ACC112 (cell line): Measurements from ENCODE around the gene AOAH.

Experiments used
- H2AFZ ChIP-seq: fragments of 200-600 bp; sonication (generic); one replicate; pipeline ENCODE4 v1.6.0; 2017; ENCODE audit warnings: antibody characterized with exemption, low read length; ENCODE audit not compliant: unreplicated experiment
- H3K27ac ChIP-seq: fragments of 200-600 bp; sonication (generic); 2 replicates; pipeline ENCODE4 v1.5.1; 2014; ENCODE audit warnings: low read depth, mild to moderate bottlenecking, antibody characterized with exemption, low read length, moderate library complexity
- H3K27me3 ChIP-seq: fragments of 200-600 bp; sonication (generic); 2 replicates; pipeline ENCODE4 v1.6.1; 2014; ENCODE audit warnings: mild to moderate bottlenecking, antibody characterized with exemption, low read length, moderate library complexity, mixed read lengths; ENCODE audit not compliant: insufficient read depth
- H3K36me3 ChIP-seq: fragments of 200-600 bp; sonication (generic); 2 replicates; pipeline ENCODE4 v1.6.1; 2016; ENCODE audit warnings: mild to moderate bottlenecking, antibody characterized with exemption, low read length, moderate library complexity, mixed read lengths; ENCODE audit not compliant: insufficient read depth
- H3K4me1 ChIP-seq: fragments of 200-600 bp; sonication (generic); one replicate; pipeline ENCODE4 v1.6.1; 2016; ENCODE audit warnings: low read length, mixed read lengths; ENCODE audit not compliant: insufficient read depth, unreplicated experiment, control insufficient read depth
- H3K4me3 ChIP-seq: fragments of 200-600 bp; sonication (generic); 2 replicates; pipeline ENCODE4 v1.5.1; 2014; ENCODE audit warnings: mild to moderate bottlenecking, low read depth, low read length
- H3K79me2 ChIP-seq: fragments of 200-600 bp; sonication (generic); one replicate; pipeline ENCODE4 v1.6.0; 2016; ENCODE audit warnings: low read length; ENCODE audit not compliant: control insufficient read depth, unreplicated experiment, insufficient read depth

The AOAH gene

GRCh38 chr7:36613031-36613614 is 111.2 kb downstream of the AOAH start:
- H3K27me3 ChIP-seq: peaks cover 88% of the 10 kb centered on the region
- no peaks in the 10 kb centered on the region for H3K79me2 ChIP-seq
- H3K27ac ChIP-seq: no peak overlapping the region
- H3K36me3 ChIP-seq: no peaks in the 10 kb centered on the region
- H2AFZ ChIP-seq: no peak overlapping the region
- no peak overlapping the region for H3K4me3 ChIP-seq
- H3K4me1 ChIP-seq: no peaks in the 10 kb centered on the region

DNA sequence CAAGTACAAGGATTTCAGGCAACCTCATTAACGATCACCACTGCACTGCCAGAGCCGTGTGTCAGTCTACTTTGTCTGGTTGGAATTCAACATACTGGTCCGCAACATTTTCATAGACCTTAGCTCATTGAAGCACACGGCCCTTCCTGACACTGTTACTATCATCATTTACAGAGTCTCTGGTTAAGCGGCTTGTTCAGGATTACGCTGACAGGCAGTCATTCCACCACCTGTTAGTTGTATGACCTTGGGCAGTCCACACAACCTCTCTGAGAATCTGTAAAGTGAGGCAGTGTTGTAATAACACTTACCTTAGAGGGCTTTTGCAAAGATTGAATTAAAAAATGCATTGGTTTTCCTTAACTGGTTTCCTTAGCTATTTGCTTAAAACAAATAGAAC is 112.6 kb downstream of the AOAH start:
- no peak overlapping the region for H2AFZ ChIP-seq

GRCh38 chr7:36607721-36608095 is 116.6 kb downstream of the AOAH start:
- Histone ChIP-seq H3K36me3 (no peaks in the 10 kb centered on the region), H3K79me2 (no peaks in the 10 kb centered on the region), H2AFZ (no peak overlapping the region), H3K27ac (no peak overlapping the region), H3K4me1 (peaks cover 5% of the 10 kb centered on the region), H3K27me3 (peaks cover 63% of the 10 kb centered on the region), H3K4me3 (no peak overlapping the region)

More for the DNA sequence above, 112.6 kb downstream of the AOAH start:
- Histone ChIP-seq H3K4me1 (no peaks in the 10 kb centered on the region), H3K36me3 (no peaks in the 10 kb centered on the region), H3K27ac (no peak overlapping the region), H3K4me3 (no peak overlapping the region), H3K79me2 (no peaks in the 10 kb centered on the region), H3K27me3 (peaks cover 89% of the 10 kb centered on the region)

DNA sequence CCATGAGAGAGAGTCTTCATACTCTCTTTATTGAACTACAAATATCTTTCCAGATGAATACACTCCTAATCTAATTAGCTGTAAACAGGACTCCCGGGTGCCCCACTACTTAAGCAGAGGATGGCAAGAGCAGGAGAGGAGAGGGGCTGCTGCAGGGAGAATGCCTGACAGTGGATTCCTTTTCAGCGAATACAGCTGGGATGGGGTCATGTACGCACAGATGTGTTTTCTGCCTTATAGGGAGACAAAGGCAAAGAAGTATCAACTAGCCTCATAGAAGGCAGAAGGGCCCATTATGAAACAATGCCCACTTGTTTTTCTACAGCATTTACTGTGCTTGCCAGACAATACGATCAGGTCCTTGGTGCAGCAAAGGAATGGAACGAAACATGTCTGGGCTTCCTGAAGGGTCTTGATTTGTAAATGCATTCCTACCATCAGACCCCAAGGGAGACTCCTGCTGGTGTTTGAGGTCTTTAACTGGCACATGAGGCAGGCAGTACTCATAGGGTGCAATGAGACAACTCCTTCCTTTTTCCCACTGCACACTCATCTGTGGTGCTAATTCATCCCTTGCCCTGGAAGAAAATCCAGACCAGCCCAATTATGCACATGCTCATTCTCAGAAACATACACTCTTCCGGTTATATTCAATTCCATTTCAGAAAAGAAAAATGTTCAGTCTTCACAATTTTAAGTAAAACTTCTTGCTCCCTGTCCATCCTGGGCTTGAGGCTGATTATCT is 117.1 kb downstream of the AOAH start:
- Histone ChIP-seq H3K79me2 (no peaks in the 10 kb centered on the region), H3K27me3 (peaks cover 58% of the 10 kb centered on the region), H3K27ac (no peak overlapping the region), H2AFZ (no peak overlapping the region), H3K4me3 (no peak overlapping the region), H3K4me1 (peaks cover 5% of the 10 kb centered on the region), H3K36me3 (no peaks in the 10 kb centered on the region)

- Histone ChIP-seq H3K4me3 (no peak overlapping the region), H2AFZ (no peak overlapping the region), H3K4me1 (peaks cover 10% of the 10 kb centered on the region), H3K27me3 (peaks cover 51% of the 10 kb centered on the region), H3K27ac (no peak overlapping the region), H3K36me3 (no peaks in the 10 kb centered on the region), H3K79me2 (no peaks in the 10 kb centered on the region)
These were observed 117.9 kb downstream of the AOAH start for GRCh38 chr7:36606153-36606975.

DNA sequence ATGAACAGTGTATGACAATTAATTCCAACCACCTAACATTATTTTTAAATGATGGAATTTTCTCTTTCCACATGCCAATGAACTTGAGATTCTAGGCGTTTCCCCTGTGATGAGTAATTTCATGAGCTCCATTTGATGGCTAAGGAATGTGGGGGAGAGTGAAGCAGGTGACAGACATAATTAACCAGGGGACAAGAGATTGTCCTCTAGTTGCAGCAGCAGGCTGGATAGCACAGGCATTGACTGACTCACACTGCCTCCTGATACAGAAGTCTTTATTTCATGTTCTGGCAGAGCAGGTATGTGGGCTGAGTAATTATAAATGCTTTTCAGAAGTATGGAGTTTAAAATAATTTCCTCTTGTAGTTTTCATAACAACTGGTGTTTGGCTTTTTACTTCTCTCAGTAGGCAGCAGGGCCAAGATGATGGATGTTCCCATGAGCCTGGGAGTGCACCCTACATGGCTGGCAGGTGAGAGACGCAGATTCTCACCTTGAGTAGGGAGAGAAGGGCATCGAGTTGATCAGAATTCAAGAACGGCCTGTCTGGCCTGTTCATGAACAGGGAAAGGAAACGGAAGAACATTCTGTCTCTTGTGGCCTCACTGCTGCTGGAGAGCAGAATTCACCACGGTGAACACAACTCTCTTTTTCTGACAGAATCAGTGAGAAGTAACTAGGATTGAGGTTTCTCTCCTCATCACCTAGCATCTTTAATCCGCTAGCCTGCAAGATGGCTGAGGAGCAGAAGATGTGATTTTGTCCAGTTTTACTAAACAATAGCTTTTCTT is 118.8 kb downstream of the AOAH start:
- Histone ChIP-seq H3K27ac (no peak overlapping the region), H3K79me2 (no peaks in the 10 kb centered on the region), H3K4me1 (peaks cover 17% of the 10 kb centered on the region), H3K27me3 (peaks cover 42% of the 10 kb centered on the region), H3K36me3 (no peaks in the 10 kb centered on the region), H3K4me3 (no peak overlapping the region), H2AFZ (no peak overlapping the region)

- Histone ChIP-seq H3K4me1 (peaks cover 22% of the 10 kb centered on the region), H3K36me3 (no peaks in the 10 kb centered on the region), H3K27ac (no peak overlapping the region), H3K27me3 (peaks cover 42% of the 10 kb centered on the region), H2AFZ (no peak overlapping the region), H3K4me3 (no peak overlapping the region), H3K79me2 (no peaks in the 10 kb centered on the region)
These were observed 119.5 kb downstream of the AOAH start for GRCh38 chr7:36604806-36605205.

GRCh38 chr7:36602934-36603887 is 121.1 kb downstream of the AOAH start:
- Histone ChIP-seq H3K27me3 (peaks cover 27% of the 10 kb centered on the region), H3K27ac (no peak overlapping the region), H3K79me2 (no peaks in the 10 kb centered on the region), H3K36me3 (no peaks in the 10 kb centered on the region), H3K4me3 (no peak overlapping the region), H3K4me1 (peaks cover 22% of the 10 kb centered on the region), H2AFZ (no peak overlapping the region)

GRCh38 chr7:36602511-36602910 is 121.8 kb downstream of the AOAH start:
- peaks cover 22% of the 10 kb centered on the region for H3K4me1 ChIP-seq
- no peak overlapping the region for H2AFZ ChIP-seq
- no peaks in the 10 kb centered on the region for H3K36me3 ChIP-seq
- H3K27me3 ChIP-seq: peaks cover 20% of the 10 kb centered on the region
- H3K27ac ChIP-seq: no peak overlapping the region
- H3K79me2 ChIP-seq: no peaks in the 10 kb centered on the region
- no peak overlapping the region for H3K4me3 ChIP-seq
